ENCODE measurements around the gene C22orf39. TPM values are rescaled to one million over a fixed set of nuclear protein-coding genes. Genes with fewer than 3 reads are reported as not detected.
A peak's percentile ranks its signal among the peaks of the same experiment; 100 is the strongest.

The C22orf39 gene
- total RNA-seq, 1 experiment from 2014 or later = 19.3 TPM

- Histone ChIP-seq H3K18ac (ENCODE audit: insufficient read length, low read depth, low read length) (peak within 1 kb of the TSS; percentile 52), H2BK12ac (ENCODE audit: insufficient read length, low read depth, low read length) (no peak within 1 kb of the TSS), H3K79me2 (ENCODE audit: insufficient read depth, low read length) (peaks cover 26% of the 10 kb centered on the region; the same call in 1 of the 2 replicates), H3K27ac (ENCODE audit: insufficient read length, low read depth, low read length) (no peak within 1 kb of the TSS), H3K27me3 (ENCODE audit: insufficient read depth, low read length) (no peaks in the 10 kb centered on the region), H3K23me2 (ENCODE audit: insufficient read length, low read depth, low read length, poor library complexity, severe bottlenecking) (peaks cover 7% of the 10 kb centered on the region), H3T11ph (ENCODE audit: low read length) (no peak within 1 kb of the TSS), H2BK15ac (ENCODE audit: low read depth, low read length) (no peak within 1 kb of the TSS; the same call in 1 of the 2 replicates), H3K56ac (ENCODE audit: insufficient read length, low read depth, low read length) (no peak within 1 kb of the TSS), H3K14ac (ENCODE audit: insufficient read depth, low read length) (peak within 1 kb of the TSS; percentile 80), H2AFZ (ENCODE audit: low read length) (no peak within 1 kb of the TSS), H2BK120ac (ENCODE audit: low read depth, low read length, poor library complexity, severe bottlenecking) (no peak within 1 kb of the TSS), H3K23ac (ENCODE audit: insufficient read length, low read depth, low read length) (no peak within 1 kb of the TSS), H4K91ac (ENCODE audit: insufficient read length, low read depth, low read length) (no peak within 1 kb of the TSS), H3K79me1 (ENCODE audit: insufficient read depth, low read depth, low read length, poor library complexity, severe bottlenecking) (peaks cover 2% of the 10 kb centered on the region), H3K9me3 (ENCODE audit: control insufficient read depth, low read depth, low read length) (no peaks in the 10 kb centered on the region), H4K5ac (ENCODE audit: insufficient read length, low read depth, low read length) (no peak within 1 kb of the TSS), H2AK5ac (ENCODE audit: insufficient read length, low read length) (no peak within 1 kb of the TSS), H3K4me1 (ENCODE audit: insufficient read depth, low read length) (peaks cover 4% of the 10 kb centered on the region; the same call in 1 of the 2 replicates), H2BK5ac (ENCODE audit: insufficient read length, low read length) (no peak within 1 kb of the TSS), H4K8ac (replicated peaks; ENCODE audit: insufficient read length, low read depth, low read length) (no peak within 1 kb of the TSS), H4K20me1 (ENCODE audit: control insufficient read depth, insufficient read depth, insufficient read length) (no peaks in the 10 kb centered on the region), H3K4me2 (ENCODE audit: insufficient read depth, insufficient read length, low read length) (peak within 1 kb of the TSS; percentile 52), H3K9ac (ENCODE audit: extremely low read depth, insufficient read length, low read length) (peak within 1 kb of the TSS; percentile 59), H3K4ac (ENCODE audit: low read depth, low read length) (no peak within 1 kb of the TSS), H2BK20ac (ENCODE audit: low read depth, low read length, poor library complexity, severe bottlenecking) (no peak within 1 kb of the TSS)
- H3K9me3 Mint-ChIP-seq = no peaks in the 10 kb centered on the region
- peak within 1 kb of the TSS; percentile 87 to 88 for H3K4me3 Mint-ChIP-seq
- TF ChIP-seq CTCF (conservative IDR thresholded peaks at IDR 0.05) = no peak
- peaks cover 2 to 22% (median 13%) of the 10 kb centered on the region in 3 experiments; a peak in 6 of 7 replicates for H3K36me3 Mint-ChIP-seq (ENCODE audit: insufficient read depth in 1 of 3, low read depth in 3 of 3)
- no peaks in the 10 kb centered on the region for H3K27me3 Mint-ChIP-seq (ENCODE audit: low read depth)
- peaks cover 20 to 24% of the 10 kb centered on the region in 2 experiments for H3K4me1 Mint-ChIP-seq
- WGBS (ENCODE audit: extremely low coverage, insufficient read length, low lambda C conversion rate) = no CpG with 5 or more reads among the region's 74 CpGs
- DNase-seq = peak; percentile 83
- H3K27ac Mint-ChIP-seq = peak within 1 kb of the TSS; percentile 89 to 96 (median 92); a peak in 5 of 7 replicates
Measured at GRCh38 chr22:19432133-19432851, 15.2 kb downstream of the C22orf39 start, which contains the start of gene MRPL40. TSS of gene MRPL40 (plus strand) at chr22:19432545. CDS start at chr22:19432555, 10 bp downstream.

Measured in H9 (cell line).